ENCODE data around the gene CNDP2. TPM values are rescaled to one million over a fixed set of nuclear protein-coding genes. Genes with fewer than 3 reads are reported as not detected.

The CNDP2 gene
- total RNA-seq, 1 experiment from 2014 or later: 161 TPM

- H3F3A ChIP-seq (ENCODE audit: insufficient read depth, low read depth): no peaks in the 10 kb centered on the region
- H3K27me3 ChIP-seq (ENCODE audit: insufficient read depth, low read depth): no peaks in the 10 kb centered on the region
- BruUV-seq (replicated peaks): no TSS peak
- no peak for DNase-seq
- no peak overlapping the region for H2AFZ ChIP-seq
- ChIA-PET CTCF (no interaction called here), POLR2A (ENCODE audit: unreplicated experiment) (no interaction called here)
- H3K27ac ChIP-seq: no peak overlapping the region
- H3K36me3 ChIP-seq (ENCODE audit: low read depth): 0 out of 2 replicates have a peak, but pooled peaks cover 14% of the 10 kb centered on the region
- no peaks in the 10 kb centered on the region for H3K9me2 ChIP-seq (ENCODE audit: insufficient read depth)
- H3K4me1 ChIP-seq (replicated peaks; ENCODE audit: insufficient read depth): peaks cover 8% of the 10 kb centered on the region
- no peak overlapping the region for H3K4me2 ChIP-seq
- TF ChIP-seq EZH2 (IDR thresholded peaks at IDR 0.05; ENCODE audit: low read depth): no peak
- TF ChIP-seq, protein P1, sequence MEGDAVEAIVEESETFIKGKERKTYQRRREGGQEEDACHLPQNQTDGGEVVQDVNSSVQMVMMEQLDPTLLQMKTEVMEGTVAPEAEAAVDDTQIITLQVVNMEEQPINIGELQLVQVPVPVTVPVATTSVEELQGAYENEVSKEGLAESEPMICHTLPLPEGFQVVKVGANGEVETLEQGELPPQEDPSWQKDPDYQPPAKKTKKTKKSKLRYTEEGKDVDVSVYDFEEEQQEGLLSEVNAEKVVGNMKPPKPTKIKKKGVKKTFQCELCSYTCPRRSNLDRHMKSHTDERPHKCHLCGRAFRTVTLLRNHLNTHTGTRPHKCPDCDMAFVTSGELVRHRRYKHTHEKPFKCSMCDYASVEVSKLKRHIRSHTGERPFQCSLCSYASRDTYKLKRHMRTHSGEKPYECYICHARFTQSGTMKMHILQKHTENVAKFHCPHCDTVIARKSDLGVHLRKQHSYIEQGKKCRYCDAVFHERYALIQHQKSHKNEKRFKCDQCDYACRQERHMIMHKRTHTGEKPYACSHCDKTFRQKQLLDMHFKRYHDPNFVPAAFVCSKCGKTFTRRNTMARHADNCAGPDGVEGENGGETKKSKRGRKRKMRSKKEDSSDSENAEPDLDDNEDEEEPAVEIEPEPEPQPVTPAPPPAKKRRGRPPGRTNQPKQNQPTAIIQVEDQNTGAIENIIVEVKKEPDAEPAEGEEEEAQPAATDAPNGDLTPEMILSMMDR (conservative IDR thresholded peaks at IDR 0.05): no peak
- intact Hi-C loops (cut with micrococcal nuclease; ENCODE audit: unreplicated experiment): no loop called here
- H4K20me1 ChIP-seq (ENCODE audit: insufficient read depth): 0 out of 2 replicates have a peak, but pooled peaks cover 3% of the 10 kb centered on the region
- no peaks in the 10 kb centered on the region for H3K9me3 ChIP-seq (ENCODE audit: insufficient read depth, low read depth)
- H3K4me3 ChIP-seq: no peak overlapping the region
- peaks cover 30% of the 10 kb centered on the region for H3K79me2 ChIP-seq (ENCODE audit: low read depth)
These were observed 5.2 kb downstream of the CNDP2 start for GRCh38 chr18:74501386-74501785.

GRCh38 chr18:74503137-74503536 lies 7.0 kb downstream of the CNDP2 start:
- Histone ChIP-seq H3K27ac (no peak overlapping the region), H3K27me3 (ENCODE audit: insufficient read depth, low read depth) (no peaks in the 10 kb centered on the region), H3K79me2 (ENCODE audit: low read depth) (peaks cover 12% of the 10 kb centered on the region; the same call in 1 of the 2 replicates), H3K4me3 (no peak overlapping the region), H3K36me3 (ENCODE audit: low read depth) (0 out of 2 replicates have a peak, but pooled peaks cover 19% of the 10 kb centered on the region), H3K9me3 (ENCODE audit: insufficient read depth, low read depth) (no peaks in the 10 kb centered on the region), H3K9me2 (ENCODE audit: insufficient read depth) (no peaks in the 10 kb centered on the region), H3K4me1 (replicated peaks; ENCODE audit: insufficient read depth) (no peaks in the 10 kb centered on the region), H2AFZ (no peak overlapping the region), H3K4me2 (no peak overlapping the region), H3F3A (ENCODE audit: insufficient read depth, low read depth) (no peaks in the 10 kb centered on the region), H4K20me1 (ENCODE audit: insufficient read depth) (0 out of 2 replicates have a peak, but pooled peaks cover 3% of the 10 kb centered on the region)
- TF ChIP-seq, protein P1 (conservative IDR thresholded peaks at IDR 0.05): no peak
- no peak for TF ChIP-seq EZH2 (IDR thresholded peaks at IDR 0.05; ENCODE audit: low read depth)
- no TSS peak for BruUV-seq (replicated peaks)
- CTCF ChIA-PET: no interaction called here
- intact Hi-C loops (cut with micrococcal nuclease; ENCODE audit: unreplicated experiment): no loop called here
- POLR2A ChIA-PET (ENCODE audit: unreplicated experiment): no interaction called here
- DNase-seq: no peak

DNA sequence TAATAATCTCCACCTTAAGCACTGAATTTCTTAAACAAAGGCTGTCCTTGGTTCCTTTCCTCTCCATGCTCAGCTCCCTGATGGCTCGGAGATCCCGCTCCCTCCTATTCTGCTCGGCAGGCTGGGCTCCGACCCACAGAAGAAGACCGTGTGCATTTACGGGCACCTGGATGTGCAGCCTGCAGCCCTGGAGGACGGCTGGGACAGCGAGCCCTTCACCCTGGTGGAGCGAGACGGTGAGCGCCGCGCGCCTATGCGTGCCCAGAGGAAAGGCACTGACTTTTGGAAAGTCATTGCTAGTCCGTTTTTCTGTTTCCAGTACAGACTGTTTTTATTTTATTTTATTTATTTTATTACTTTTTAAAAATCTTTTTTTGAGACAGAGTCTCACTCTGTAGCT lies 9.6 kb downstream of the CNDP2 start:
- no peak for DNase-seq
- Histone ChIP-seq H3K4me1 (replicated peaks; ENCODE audit: insufficient read depth) (no peaks in the 10 kb centered on the region), H3K4me3 (no peak overlapping the region), H3K4me2 (no peak overlapping the region), H3F3A (ENCODE audit: insufficient read depth, low read depth) (no peaks in the 10 kb centered on the region), H4K20me1 (ENCODE audit: insufficient read depth) (0 out of 2 replicates have a peak, but pooled peaks cover 3% of the 10 kb centered on the region), H3K27me3 (ENCODE audit: insufficient read depth, low read depth) (no peaks in the 10 kb centered on the region), H3K9me2 (ENCODE audit: insufficient read depth) (no peaks in the 10 kb centered on the region), H3K9me3 (ENCODE audit: insufficient read depth, low read depth) (no peaks in the 10 kb centered on the region), H3K27ac (no peak overlapping the region), H3K79me2 (ENCODE audit: low read depth) (no peaks in the 10 kb centered on the region), H2AFZ (no peak overlapping the region), H3K36me3 (ENCODE audit: low read depth) (0 out of 2 replicates have a peak, but pooled peaks cover 20% of the 10 kb centered on the region)
- TF ChIP-seq, protein P1 (conservative IDR thresholded peaks at IDR 0.05): no peak
- TF ChIP-seq EZH2 (IDR thresholded peaks at IDR 0.05; ENCODE audit: low read depth): no peak
- BruUV-seq (replicated peaks): no TSS peak
- POLR2A ChIA-PET (ENCODE audit: unreplicated experiment): no interaction called here
- intact Hi-C loops (cut with micrococcal nuclease; ENCODE audit: unreplicated experiment): no loop called here
- CTCF ChIA-PET: no interaction called here
